ENCODE measurements around the gene GRAMD1C.

GRAMD1C gene

DNA sequence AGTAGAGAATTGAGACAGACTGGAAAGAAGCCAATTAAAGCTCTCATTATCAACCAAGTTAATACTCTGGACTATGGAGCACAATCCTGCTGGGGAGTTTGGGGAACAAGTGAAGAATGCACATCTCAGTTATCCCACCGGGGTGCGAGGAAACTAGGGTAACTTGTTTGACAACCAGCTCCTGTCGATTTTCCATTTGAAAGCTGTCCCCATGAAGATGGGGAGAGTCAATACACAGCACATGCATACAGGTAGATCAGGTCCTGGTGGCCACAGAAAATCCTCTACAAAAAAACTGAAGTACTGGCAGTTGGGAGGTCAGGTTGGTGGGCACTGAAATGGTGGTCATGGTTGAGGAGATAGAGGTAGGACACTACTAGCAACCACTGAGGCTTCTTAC lies 25.7 kb upstream of the GRAMD1C start:
- no peak for DNase-seq (ENCODE audit: extremely low read depth, low read depth)
- TF ChIP-seq, protein P1, sequence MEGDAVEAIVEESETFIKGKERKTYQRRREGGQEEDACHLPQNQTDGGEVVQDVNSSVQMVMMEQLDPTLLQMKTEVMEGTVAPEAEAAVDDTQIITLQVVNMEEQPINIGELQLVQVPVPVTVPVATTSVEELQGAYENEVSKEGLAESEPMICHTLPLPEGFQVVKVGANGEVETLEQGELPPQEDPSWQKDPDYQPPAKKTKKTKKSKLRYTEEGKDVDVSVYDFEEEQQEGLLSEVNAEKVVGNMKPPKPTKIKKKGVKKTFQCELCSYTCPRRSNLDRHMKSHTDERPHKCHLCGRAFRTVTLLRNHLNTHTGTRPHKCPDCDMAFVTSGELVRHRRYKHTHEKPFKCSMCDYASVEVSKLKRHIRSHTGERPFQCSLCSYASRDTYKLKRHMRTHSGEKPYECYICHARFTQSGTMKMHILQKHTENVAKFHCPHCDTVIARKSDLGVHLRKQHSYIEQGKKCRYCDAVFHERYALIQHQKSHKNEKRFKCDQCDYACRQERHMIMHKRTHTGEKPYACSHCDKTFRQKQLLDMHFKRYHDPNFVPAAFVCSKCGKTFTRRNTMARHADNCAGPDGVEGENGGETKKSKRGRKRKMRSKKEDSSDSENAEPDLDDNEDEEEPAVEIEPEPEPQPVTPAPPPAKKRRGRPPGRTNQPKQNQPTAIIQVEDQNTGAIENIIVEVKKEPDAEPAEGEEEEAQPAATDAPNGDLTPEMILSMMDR (IDR thresholded peaks at IDR 0.05; ENCODE audit: low read depth, low read length), result no peak

DNA sequence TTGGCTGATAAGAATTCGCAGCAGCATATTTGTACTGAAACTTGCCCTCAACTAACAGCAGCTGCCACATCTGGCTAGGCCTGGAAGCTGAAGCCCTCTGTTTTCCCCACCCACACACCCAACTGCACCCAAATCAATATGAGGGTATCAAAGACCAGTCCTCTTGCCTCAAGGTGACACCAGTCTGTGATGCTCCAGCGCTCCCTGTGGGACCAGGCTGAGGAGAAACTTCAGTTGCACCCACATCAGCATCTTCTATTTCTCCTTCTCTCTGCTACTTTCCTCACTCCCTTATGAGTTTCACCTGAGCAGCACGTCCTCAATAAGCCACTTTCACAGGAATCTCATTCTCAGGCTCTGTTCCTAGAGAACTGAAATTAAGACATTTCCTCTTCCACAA lies 18.7 kb upstream of the GRAMD1C start:
- no peak for DNase-seq (ENCODE audit: extremely low read depth, low read depth)

DNA sequence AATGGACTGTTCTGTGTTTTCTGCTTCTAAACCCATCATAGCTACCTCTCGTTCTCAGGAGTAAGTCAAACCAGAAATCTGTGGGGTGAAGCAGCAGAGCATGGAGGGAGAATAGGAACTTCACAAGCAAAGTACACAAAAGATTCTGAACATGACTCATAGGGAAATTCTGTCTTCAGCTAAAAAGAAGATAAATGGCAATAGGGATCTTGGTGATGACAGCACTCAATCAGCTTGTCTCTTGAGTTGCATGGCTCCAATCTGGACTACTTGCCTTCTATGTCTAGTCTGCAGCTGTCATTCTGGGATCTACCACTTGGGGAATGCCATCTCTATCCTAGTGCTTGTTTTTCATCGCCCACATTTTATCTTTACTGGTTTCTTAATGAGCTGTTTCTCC lies 13.5 kb upstream of the GRAMD1C start:
- TF ChIP-seq, protein P1 (IDR thresholded peaks at IDR 0.05; ENCODE audit: low read depth, low read length), result no peak
- no peak for DNase-seq (ENCODE audit: extremely low read depth, low read depth)

More for the DNA sequence above, 18.7 kb upstream of the GRAMD1C start:
- TF ChIP-seq, protein P1 (IDR thresholded peaks at IDR 0.05; ENCODE audit: low read depth, low read length), result no peak

DNA sequence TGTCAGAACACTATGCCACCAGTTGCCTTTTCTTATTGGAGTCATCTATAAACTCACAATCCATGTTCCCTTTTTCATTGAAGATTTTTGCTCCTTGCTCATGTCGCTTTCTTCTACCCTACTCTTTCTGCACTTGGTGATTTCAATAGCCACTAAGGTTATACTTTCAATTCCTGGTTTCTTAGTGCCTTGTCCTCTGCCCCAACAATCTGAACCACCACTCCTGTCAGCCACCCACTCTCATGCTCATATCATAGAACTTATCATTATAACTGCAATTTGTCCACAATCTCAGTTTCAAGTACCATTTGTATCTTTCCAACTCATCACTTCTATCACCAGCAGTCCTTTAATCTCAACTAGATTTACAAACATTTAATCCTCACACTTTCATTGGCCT lies 10.0 kb upstream of the GRAMD1C start:
- TF ChIP-seq, protein P1 (IDR thresholded peaks at IDR 0.05; ENCODE audit: low read depth, low read length), result no peak
- no peak for DNase-seq (ENCODE audit: extremely low read depth, low read depth)

DNA sequence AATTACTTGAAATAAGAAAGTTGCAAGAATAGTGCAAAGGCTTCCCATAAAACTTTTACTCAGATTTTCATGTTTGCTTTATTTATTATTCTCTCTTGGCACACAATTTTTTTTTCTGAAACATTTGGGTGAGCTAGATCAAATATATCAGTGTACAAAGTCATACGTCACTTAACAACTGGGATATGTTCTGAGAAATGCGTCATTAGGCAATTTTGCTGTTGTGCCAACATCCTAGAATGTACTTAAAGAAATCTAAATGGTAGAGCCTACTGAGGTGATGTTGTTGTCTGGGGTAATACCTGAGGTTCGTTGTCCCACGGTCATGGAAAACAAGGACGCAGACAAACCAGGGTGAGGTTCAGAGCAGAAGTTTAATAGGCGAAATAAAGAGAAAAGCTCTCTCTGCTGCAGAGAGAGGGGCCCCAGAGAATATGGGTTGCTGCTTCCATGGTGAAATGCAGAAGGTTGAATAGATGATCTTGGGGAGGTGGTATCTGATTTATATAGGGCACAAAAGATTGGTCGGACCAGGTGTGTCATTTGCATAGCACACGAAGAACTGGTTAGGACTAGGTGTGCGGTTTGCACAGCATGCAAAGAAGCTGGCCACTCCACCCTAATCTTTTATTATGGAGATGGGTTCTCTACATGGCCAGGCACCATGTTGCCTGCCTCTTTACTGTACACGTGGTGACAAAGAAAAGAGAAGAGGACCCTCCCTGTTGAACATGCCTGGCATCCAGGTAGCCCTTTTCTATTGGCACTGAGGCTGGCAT lies 8.8 kb upstream of the GRAMD1C start:
- TF ChIP-seq, protein P1 (IDR thresholded peaks at IDR 0.05; ENCODE audit: low read depth, low read length), result no peak
- no peak for DNase-seq (ENCODE audit: extremely low read depth, low read depth)

DNA sequence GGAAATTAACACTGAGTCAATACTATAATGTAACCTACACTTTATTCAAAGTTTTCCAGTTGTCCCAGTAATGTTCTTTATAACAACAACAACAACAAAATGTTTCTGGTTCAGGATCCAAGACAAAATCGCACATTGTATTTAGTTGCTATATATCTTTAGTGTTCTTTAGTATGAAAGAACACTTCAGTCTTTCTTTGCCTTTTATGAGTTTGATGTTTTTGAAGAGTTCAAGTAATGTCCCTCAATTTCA lies 7.6 kb upstream of the GRAMD1C start:
- TF ChIP-seq, protein P1 (IDR thresholded peaks at IDR 0.05; ENCODE audit: low read depth, low read length), result no peak
- no peak for DNase-seq (ENCODE audit: extremely low read depth, low read depth)

DNA sequence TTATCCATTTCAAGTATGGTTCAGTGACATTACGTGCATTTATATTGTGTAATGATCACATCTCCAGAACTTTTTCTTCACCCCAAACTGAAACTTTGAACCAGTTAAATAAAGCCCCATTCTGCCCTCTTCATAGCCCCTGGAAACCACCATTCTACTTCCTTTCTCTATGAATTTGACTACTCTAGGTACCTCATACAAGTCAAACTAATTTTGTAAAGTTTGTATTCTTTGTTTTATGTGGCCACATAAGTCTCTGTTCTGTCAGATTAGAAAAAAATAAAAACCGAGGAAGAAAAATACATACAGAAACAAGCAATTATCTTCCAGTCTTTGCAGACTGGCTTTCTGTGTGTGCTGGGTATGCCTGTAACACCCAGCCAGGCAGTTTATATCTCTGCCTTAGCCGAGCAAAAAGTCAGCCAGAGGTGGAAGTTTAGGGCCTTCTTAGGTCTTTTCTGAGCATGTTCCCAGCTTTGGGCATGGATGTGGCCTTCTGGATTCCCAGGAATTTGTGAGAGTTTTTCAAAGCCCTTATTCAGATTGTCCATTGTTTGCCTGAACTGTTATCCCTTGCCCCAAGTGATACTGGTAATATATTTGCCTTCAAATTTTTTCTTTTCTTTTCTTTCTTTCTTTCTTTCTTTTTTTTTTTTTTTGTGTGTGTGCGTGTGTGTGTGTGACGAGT lies 6.0 kb upstream of the GRAMD1C start:
- TF ChIP-seq, protein P1 (IDR thresholded peaks at IDR 0.05; ENCODE audit: low read depth, low read length), result no peak
- peak; percentile 7 for DNase-seq (ENCODE audit: extremely low read depth, low read depth)

Measured in AG09319 (cell line).